GM19099 (cell line): ENCODE results near the gene NPM1.

ENCODE experiments used
- POLR2A ChIP-seq: IDR thresholded peaks from 3 replicates; pipeline ENCODE4 v1.6.1; 2011; ENCODE audit warnings: low read depth; ENCODE audit not compliant: insufficient read length; ENCODE audit errors: extremely low read depth

NPM1 gene

DNA sequence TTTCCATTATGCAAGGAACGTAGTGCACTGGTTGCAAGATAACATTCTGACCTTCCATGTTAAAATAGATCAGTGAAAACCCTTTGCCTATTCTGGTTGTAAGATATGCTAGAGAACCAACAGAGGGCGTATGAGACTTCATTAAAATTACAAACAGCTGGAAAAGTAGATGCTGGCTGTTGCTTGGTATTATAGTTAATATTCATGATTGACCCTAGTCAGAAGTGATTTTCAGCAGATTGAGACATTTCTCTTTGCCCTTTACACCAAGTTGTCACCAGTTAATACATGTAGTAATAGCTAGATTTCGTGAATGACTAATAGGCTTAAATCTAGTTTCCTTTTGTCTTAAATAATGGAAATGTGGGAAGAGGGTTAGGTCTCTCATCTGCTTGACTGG is 18.0 kb downstream of the NPM1 start:
- no peak for TF ChIP-seq POLR2A

DNA sequence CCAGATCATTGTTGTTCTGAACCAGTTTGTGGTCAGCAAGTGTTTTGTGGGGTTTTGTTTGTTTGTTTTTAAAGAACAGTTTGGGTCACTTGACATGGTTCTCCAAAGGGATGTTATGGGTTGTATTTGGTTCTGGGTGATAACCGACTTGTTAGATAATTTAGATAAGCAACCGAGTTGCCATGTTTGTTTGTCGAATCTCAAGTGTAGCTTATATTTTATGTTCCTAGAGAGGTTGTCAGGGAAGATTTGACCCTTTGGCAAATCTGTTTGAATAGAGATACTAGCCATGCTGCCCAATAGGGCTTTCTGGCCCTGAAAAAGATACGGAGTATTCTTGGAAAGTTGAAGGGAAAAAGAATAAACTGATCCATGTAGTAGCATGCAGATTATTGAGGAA is 19.6 kb downstream of the NPM1 start:
- TF ChIP-seq POLR2A, result no peak

DNA sequence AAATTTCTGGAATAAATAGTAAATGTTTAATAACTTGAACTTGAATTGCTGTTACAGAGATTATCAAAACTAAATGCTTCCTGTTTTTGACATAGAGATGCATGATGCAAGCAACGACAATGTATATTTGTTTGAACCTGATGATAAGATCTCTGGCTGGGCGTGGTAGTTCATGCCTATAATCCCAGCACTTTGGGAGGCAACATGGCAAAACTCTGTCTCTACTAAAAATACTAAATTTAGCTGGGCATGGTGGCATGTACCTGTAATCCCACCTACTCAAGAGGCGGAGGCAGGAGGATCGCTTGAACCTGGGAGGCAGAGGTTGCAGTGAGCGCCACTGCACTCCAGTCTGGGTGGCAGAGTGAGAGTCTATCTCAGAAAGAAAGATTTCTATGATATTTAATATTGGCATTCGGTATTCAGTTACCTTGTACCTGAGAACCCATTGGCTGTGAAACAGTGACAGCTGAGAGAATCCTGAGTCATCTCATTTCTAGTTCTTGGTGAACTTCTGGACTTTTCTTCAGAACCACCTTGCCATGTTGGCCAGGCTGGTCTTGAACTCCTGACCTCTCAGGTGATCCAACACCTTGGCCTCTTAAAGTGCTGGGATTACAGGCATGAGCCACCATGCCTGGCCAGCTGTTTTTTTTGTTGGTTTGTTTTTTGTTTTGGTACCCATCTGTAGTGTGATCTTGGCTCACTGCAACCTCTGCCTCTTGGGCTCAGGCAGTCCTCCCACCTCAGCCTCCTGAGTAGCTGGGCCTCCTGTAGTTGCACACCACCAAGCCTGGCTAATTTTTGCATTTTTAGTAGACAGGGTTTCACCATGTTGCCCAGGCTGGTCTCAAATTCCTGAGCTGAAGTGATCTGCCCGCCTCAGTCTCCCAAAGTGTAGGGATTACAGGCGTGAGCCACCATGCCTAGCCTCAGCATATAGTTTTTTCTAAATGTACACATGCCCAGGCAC is 21.8 kb downstream of the NPM1 start:
- no peak for TF ChIP-seq POLR2A

DNA sequence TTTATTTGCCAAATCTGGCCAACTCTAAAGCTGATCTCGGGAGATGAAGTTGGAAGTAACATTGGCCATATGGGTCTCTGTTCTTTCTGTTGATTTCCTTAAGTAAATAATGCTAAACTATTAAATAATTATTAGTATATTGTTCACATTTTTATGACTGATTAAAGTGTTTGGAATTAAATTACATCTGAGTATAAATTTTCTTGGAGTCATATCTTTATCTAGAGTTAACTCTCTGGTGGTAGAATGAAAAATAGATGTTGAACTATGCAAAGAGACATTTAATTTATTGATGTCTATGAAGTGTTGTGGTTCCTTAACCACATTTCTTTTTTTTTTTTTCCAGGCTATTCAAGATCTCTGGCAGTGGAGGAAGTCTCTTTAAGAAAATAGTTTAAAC is 22.5 kb downstream of the NPM1 start:
- no peak for TF ChIP-seq POLR2A

DNA sequence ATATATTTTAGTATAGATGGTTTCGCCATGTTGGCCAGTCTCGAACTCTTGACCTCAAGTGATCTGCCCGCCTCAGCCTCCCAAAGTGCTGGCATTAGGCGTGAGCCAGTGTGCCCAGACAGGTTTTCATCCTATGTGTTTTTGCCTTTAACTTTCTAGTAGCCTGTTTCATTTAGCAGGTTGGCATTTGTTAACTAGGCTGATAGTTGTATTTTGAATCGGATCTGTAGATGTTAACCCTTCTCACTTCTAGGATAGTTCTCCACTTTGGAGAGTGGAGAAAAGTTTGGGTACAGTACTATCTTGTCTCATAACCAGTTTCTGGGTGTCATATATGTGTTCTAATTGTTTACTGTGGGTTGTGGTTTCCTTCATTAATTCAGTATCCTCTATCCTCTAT is 24.5 kb downstream of the NPM1 start:
- TF ChIP-seq POLR2A, result no peak

DNA sequence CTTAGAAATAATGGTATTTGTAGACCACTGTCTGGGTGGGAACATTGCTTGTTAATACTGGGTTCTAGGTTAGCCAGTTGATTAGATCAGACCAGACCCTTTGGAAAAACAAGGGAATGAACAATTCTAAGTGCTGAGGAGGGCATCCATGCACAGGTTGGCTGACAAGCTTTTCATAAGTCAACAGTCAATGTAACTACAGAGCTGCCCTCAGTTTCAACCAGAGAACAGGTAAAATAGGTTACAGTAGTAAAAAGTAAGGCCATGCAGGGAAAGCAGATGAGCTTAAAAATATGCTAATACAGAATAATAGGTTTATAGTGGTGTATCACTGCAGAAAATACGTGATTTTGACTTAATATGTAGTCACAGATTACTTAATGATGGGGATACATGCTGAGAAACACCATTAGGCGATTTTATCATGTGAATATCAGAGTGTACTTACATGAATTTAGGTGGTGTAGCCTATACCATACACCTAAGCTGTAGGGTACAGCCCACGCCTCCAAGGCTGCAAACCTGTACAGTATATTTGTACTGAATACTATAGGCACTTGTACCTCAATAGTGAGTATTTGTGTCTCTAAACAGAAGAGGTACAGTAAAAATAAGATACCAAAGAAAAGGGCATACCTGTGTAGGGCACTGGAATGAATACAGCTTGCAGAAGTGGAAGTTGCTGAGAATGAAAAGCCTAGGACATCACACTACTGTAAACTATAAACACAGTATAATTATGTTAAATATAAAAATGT is 25.7 kb downstream of the NPM1 start:
- no peak for TF ChIP-seq POLR2A

DNA sequence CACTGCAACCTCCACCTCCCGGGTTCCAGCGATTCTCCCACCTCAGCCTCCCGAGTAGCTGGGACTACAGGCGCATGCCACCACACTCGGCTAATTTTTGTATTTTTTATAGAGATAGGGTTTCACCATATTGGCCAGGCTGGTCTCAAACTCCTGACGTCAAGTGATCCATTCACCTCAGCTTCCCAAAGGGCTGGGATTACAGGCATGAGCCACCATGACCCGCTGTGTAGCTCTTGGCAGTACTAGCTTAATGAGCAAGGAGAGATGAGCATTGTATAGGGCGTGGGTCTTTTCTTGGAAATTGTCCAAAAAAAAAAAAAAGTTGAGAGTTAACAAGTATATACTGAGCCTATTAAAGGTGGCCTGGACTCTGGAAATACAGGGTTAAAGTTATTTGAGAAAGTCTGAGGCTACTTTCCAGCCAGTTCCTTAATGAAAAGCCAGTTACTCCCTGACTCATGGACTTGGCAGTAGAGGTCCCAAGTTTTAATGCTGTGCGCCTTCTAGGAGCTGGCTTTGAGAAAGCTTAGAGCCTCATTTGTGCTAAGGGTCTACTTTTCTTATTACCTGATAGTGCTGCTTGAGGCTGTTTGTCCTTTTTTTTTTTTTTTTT is 27.6 kb downstream of the NPM1 start:
- TF ChIP-seq POLR2A, result no peak

DNA sequence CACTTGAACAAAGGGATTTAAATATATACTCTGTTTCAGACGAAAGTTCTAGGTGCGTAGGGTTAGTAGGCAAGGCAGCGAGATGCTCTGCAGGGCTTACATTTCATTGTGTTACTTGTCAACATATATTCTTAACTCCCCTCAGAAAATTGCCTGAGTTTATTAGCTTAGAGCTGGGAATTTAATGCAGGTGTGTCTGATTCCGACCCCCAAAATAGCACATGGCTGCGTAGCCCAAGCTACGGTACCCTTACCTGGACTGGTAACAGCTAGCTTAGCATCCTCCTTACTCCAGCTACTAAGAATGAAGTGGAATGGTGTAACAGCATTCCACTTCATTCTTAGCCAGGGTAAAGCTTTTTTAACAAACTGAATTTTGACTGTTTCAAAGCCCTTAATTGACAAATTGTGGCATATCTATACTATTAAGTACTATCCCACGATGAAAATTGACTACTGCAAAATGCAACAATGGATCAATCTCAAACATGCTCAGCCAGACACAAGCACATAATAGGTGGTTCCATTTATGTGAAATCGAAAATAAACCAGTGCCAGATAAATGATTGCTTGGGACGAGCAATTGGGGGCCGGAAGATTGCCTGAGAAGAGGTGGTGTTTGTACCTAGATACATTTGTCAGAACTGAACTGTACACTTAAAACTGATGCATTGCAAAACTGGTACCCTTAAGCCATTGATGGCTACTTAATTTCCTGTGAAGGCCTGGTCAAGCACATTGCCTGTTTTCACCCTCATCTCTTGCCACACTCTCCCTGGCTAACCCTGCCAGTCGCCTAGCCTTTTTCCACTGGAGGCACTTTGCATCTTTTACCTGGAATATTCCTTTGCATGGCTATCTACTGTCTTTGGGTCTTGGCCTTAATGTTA is 28.8 kb downstream of the NPM1 start:
- no peak for TF ChIP-seq POLR2A

DNA sequence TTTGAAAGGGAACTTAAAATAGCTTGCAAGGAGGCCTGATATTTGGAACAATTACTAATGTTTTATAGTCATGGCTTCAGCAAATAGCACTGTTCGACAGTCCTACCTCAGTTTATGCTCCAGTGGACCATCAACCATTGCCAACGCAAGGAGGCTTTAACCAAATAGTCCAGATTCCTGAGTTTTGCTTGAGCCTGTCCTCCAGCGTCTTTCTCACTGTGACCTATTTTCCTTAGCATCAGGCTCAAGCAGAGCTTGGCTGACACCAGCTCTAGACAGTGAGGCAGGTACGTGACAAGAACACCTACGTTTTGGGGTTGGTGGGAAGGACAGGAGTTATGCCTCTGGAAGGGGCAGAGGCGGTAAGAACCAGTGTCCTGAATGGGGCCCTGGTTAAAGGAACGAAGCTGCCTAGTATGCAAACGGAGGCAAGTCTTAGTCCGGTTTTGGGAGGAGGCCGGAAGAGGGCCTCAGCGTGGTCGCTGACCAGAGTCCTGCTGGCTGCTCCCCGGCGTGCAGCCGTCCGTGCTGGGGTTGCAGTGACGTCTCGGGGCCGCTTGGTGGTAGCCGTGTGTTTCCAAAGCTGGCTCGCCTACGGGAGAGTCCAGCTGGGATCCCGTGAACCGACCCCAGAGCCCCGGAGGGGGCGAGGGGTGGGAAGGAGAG is 30.8 kb downstream of the NPM1 start:
- no peak for TF ChIP-seq POLR2A

DNA sequence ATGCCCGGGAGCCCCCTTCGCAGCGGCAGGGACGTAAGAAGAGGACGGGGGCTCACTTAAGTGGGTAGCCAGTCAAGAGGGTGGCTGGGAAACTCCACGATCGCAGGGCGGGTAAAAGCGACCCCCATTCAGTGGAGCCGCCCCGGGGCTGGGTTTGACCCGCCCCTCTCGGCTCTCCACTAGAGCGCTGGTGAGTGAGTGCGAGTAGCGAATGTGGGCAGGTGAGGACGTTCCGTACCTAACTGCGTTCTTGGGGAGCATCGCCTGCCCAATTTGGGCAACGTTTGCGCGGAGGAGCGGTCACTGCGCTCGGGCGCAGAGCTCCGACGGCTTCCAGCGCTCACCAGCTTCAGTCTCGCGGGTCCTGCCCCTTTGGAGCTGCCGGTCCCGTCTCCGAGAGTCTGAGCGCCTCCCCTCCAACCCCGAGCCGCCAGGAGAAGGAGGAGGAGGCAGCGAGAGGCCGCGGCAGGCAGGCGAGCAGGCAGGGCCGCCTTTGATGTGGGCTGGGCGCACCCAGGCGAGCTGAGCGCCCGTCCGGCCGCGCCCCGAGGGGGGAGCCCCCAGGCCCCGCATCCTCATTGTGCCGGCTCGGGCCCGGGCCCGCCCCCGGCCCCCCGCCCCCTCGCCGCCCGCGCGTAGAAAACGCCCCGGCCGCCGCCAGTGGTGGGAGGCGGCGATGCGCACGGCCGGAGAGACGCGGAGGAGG is 31.5 kb downstream of the NPM1 start, which contains the start of gene FGF18:
Gene FGF18, plus strand, starts transcription at position 666 of the 706 bp plus-strand sequence. CDS start 553 bp downstream, outside the sequence.
- TF ChIP-seq POLR2A, result no peak

DNA sequence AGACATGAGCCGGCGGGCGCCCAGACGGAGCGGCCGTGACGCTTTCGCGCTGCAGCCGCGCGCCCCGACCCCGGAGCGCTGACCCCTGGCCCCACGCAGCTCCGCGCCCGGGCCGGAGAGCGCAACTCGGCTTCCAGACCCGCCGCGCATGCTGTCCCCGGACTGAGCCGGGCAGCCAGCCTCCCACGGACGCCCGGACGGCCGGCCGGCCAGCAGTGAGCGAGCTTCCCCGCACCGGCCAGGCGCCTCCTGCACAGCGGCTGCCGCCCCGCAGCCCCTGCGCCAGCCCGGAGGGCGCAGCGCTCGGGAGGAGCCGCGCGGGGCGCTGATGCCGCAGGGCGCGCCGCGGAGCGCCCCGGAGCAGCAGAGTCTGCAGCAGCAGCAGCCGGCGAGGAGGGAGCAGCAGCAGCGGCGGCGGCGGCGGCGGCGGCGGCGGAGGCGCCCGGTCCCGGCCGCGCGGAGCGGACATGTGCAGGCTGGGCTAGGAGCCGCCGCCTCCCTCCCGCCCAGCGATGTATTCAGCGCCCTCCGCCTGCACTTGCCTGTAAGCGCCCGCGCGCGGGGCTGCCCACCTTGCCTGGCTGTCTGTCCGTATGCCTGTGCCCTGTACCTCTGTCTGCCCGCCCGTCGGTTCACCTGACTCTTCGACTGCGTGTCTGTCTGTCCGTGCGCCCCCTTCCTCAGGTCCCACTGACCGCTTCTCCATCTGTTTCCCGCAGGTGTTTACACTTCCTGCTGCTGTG is 32.2 kb downstream of the NPM1 start:
- TF ChIP-seq POLR2A, result no peak

DNA sequence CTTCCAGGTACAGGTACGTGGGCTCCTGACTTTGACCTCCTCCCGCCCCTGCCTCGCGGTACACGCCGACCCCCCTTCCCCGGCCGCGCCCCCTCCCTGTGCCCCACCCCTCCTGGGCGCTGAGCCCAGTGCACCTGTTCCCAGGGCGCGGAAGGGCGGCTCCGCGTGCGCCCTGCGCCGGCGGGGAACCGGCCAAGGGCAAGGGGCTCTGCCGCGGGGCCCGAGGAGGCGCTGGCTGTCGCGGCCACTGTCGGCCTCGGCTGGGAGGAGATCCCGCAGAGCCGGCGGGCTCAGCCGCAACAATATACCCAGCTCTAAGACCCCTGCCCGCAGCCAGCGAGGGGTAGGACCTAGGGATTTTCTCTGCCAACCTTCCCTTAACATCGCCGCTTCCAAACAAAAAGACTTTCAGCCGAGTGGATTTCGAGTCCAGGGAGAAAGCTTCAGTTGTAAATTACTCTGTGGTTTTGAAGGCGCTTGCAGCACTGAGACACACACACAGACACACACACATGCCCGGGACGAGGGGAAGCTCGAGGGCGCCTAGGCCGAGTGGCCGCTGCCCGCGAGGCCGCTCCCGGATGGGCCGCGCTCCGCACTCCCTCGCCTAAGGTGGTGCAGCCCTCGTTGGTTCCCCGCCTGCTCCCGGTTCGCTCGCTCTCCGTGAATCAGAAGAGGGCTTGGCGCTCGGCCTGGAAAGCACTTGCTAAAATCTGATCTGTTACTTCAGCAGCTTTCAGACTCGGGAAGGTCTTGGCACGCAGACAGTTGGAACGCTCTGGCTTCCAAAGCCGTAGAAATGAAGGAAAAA is 33.0 kb downstream of the NPM1 start:
- no peak for TF ChIP-seq POLR2A
